ENCODE results near the gene HCK.

Gene HCK

GRCh38 chr20:32109392-32110172, 57.5 kb downstream of the HCK start, which contains the start of gene TM9SF4 (continued):
- TF ChIP-seq REST (tag by site-specific recombination; IDR thresholded peaks at IDR 0.05) (no peak; the same call in 1 of the 2 replicates), ZNF335 (tag by site-specific recombination; conservative IDR thresholded peaks at IDR 0.05) (peak; percentile 100), ZNF280C (tag by site-specific recombination; IDR thresholded peaks at IDR 0.05) (no peak), ZNF621 (tag by site-specific recombination; IDR thresholded peaks at IDR 0.05) (no peak), KLF9 (tag by site-specific recombination; IDR thresholded peaks at IDR 0.05; ENCODE audit: low read depth) (peak; percentile 89), BCL11B (tag by site-specific recombination; IDR thresholded peaks at IDR 0.05; ENCODE audit: low read depth) (no peak), ZSCAN4 (tag by site-specific recombination; IDR thresholded peaks at IDR 0.05) (peak; percentile 45; the same call in 1 of the 2 replicates), ZNF571 (tag by site-specific recombination; IDR thresholded peaks at IDR 0.05) (no peak), ZNF791 (tag by site-specific recombination; IDR thresholded peaks at IDR 0.05) (no peak), ZNF629 (tag by site-specific recombination; IDR thresholded peaks at IDR 0.05) (peak; percentile 100), YY2 (tag by site-specific recombination; IDR thresholded peaks at IDR 0.05) (peak; percentile 99), KLF10 (tag by site-specific recombination; IDR thresholded peaks at IDR 0.05) (peak; percentile 98), ZNF274 (IDR thresholded peaks at IDR 0.05; ENCODE audit: low read length) (no peak), ZNF274 (tag by site-specific recombination; IDR thresholded peaks at IDR 0.05; ENCODE audit: borderline replicate concordance) (no peak), MEIS1 (CRISPR knock-in tag; IDR thresholded peaks at IDR 0.05; ENCODE audit: borderline replicate concordance) (no peak), ZNF626 (tag by site-specific recombination; IDR thresholded peaks at IDR 0.05) (no peak), HIC1 (tag by site-specific recombination; IDR thresholded peaks at IDR 0.05) (no peak), ZNF777 (tag by site-specific recombination; IDR thresholded peaks at IDR 0.05; ENCODE audit: borderline replicate concordance) (no peak), ZNF239 (tag by site-specific recombination; IDR thresholded peaks at IDR 0.05) (0 out of 2 replicates have a peak, but pooled peaks have one; percentile 45), ZNF350 (tag by site-specific recombination; IDR thresholded peaks at IDR 0.05) (no peak), IKZF3 (tag by site-specific recombination; IDR thresholded peaks at IDR 0.05) (peak; percentile 81), SP2 (tag by site-specific recombination; IDR thresholded peaks at IDR 0.05) (peak; percentile 78), INSM2 (tag by site-specific recombination; IDR thresholded peaks at IDR 0.05) (peak; percentile 80), PRDM10 (tag by site-specific recombination; IDR thresholded peaks at IDR 0.05) (peak; percentile 93)

Data from HEK293 (cell line).